OCI-LY1 (cell line): Measurements from ENCODE around the gene CBFA2T3.
"Not testable (repeated sequence)": the region's sequence is repeated elsewhere in the genome, so short reads cannot be mapped to it uniquely, and the experiment has no call there.

Experiments used
- H2AFZ ChIP-seq: fragments of 200-600 bp; sonication (generic), shearing (Covaris generic); 2 replicates; pipeline ENCODE4 v1.6.0; 2014; ENCODE audit warnings: antibody characterized with exemption, mild to moderate bottlenecking, low read length
- H3F3A ChIP-seq: fragments of 200-600 bp; sonication (generic), shearing (Covaris generic); 2 replicates; pipeline ENCODE4 v1.6.0; 2014; ENCODE audit warnings: mild to moderate bottlenecking, antibody characterized with exemption, low read length, moderate library complexity; ENCODE audit not compliant: insufficient read depth
- H3K27ac ChIP-seq: fragments of 200-600 bp; sonication (generic); 2 replicates; pipeline ENCODE4 v1.5.1; 2014; ENCODE audit warnings: low read length, mixed run types, mild to moderate bottlenecking, low read depth; ENCODE audit not compliant: poor library complexity, severe bottlenecking
- H3K27me3 ChIP-seq: fragments of 200-600 bp; sonication (generic); 2 replicates; pipeline ENCODE4 v1.6.0; 2014; ENCODE audit warnings: antibody characterized with exemption, mild to moderate bottlenecking, low read length, moderate library complexity; ENCODE audit not compliant: insufficient read depth
- H3K36me3 ChIP-seq: fragments of 200-600 bp; sonication (generic); 2 replicates; pipeline ENCODE4 v1.6.1; 2014; ENCODE audit warnings: mild to moderate bottlenecking, antibody characterized with exemption, low read length, moderate library complexity, mixed read lengths; ENCODE audit not compliant: insufficient read depth
- H3K4me1 ChIP-seq: fragments of 200-600 bp; sonication (generic); 2 replicates; pipeline ENCODE4 v1.5.1; 2014; ENCODE audit warnings: mild to moderate bottlenecking, low read length, moderate library complexity; ENCODE audit not compliant: insufficient read depth, severe bottlenecking
- H3K4me2 ChIP-seq: fragments of 200-600 bp; sonication (generic), shearing (Covaris generic); 2 replicates; pipeline ENCODE4 v1.6.1; 2014; ENCODE audit warnings: low read length
- H3K4me3 ChIP-seq: fragments of 200-600 bp; sonication (generic); 2 replicates; pipeline ENCODE4 v1.5.1; 2014; ENCODE audit warnings: low read length, low read depth, mild to moderate bottlenecking, mixed read lengths; ENCODE audit not compliant: poor library complexity, severe bottlenecking
- H3K79me2 ChIP-seq: fragments of 200-600 bp; shearing (Covaris generic); 2 replicates; pipeline ENCODE4 v1.6.1; 2016; ENCODE audit warnings: mixed run types, low read length, mixed read lengths; ENCODE audit not compliant: insufficient read depth
- H3K9ac ChIP-seq: fragments of 200-600 bp; sonication (generic), shearing (Covaris generic); 2 replicates; pipeline ENCODE4 v1.6.1; 2014; ENCODE audit warnings: mild to moderate bottlenecking, low read length, mixed read lengths
- H3K9me2 ChIP-seq: fragments of 200-600 bp; sonication (generic), shearing (Covaris generic); 2 replicates; pipeline ENCODE4 v1.6.1; 2014; ENCODE audit warnings: low read depth, mild to moderate bottlenecking, low read length, mixed read lengths
- H3K9me3 ChIP-seq: fragments of 200-600 bp; shearing (Covaris generic); 2 replicates; pipeline ENCODE4 v1.6.1; 2014; ENCODE audit warnings: low read length, mixed read lengths
- H4K20me1 ChIP-seq: fragments of 200-600 bp; sonication (generic), shearing (Covaris generic); 2 replicates; pipeline ENCODE4 v1.6.0; 2016; ENCODE audit warnings: mild to moderate bottlenecking, low read length; ENCODE audit not compliant: insufficient read depth
- EZH2 ChIP-seq: fragments of 200-600 bp; sonication (generic), shearing (Covaris generic); IDR thresholded peaks from 2 replicates; pipeline ENCODE4 v1.8.0; 2017; ENCODE audit warnings: borderline replicate concordance, mixed run types, mild to moderate bottlenecking, antibody characterized with exemption, low read length, moderate library complexity, mixed read lengths
- TF ChIP-seq, protein P1 (sequence below): fragments of 200-600 bp; sonication (generic), shearing (Covaris generic); IDR thresholded peaks from 2 replicates; pipeline ENCODE4 v1.5.1; 2017; ENCODE audit warnings: mild to moderate bottlenecking, antibody characterized with exemption, low read length, moderate library complexity, mixed read lengths

The CBFA2T3 gene

DNA sequence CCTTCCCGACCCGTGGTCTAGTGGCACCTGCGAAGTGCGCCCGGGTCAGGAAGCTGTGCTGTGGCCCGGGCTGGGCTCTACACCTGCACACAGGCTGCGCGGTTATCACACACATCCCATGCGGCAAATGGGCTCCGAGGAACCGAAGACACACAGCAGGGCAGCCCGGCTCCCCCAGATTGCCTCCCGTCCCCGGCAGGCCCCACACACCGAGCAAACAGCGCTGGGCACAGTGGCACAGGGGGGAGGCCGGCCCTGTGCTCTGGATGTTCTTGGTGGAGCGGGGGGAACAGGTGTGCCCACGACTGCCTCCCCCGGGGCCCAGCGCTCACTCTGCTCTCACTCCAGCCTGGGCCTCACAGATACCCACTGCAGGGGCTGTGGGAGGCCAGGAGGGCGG is 81.7 kb downstream of the CBFA2T3 start:
- no peaks in the 10 kb centered on the region for H3K27me3 ChIP-seq
- no peak overlapping the region for H3K4me2 ChIP-seq
- H3K4me3 ChIP-seq: no peak overlapping the region
- no peak overlapping the region for H3K27ac ChIP-seq
- H3K79me2 ChIP-seq: no peaks in the 10 kb centered on the region
- no peak overlapping the region for H2AFZ ChIP-seq
- TF ChIP-seq EZH2: no peak
- TF ChIP-seq, protein P1, sequence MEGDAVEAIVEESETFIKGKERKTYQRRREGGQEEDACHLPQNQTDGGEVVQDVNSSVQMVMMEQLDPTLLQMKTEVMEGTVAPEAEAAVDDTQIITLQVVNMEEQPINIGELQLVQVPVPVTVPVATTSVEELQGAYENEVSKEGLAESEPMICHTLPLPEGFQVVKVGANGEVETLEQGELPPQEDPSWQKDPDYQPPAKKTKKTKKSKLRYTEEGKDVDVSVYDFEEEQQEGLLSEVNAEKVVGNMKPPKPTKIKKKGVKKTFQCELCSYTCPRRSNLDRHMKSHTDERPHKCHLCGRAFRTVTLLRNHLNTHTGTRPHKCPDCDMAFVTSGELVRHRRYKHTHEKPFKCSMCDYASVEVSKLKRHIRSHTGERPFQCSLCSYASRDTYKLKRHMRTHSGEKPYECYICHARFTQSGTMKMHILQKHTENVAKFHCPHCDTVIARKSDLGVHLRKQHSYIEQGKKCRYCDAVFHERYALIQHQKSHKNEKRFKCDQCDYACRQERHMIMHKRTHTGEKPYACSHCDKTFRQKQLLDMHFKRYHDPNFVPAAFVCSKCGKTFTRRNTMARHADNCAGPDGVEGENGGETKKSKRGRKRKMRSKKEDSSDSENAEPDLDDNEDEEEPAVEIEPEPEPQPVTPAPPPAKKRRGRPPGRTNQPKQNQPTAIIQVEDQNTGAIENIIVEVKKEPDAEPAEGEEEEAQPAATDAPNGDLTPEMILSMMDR: no peak
- H3K36me3 ChIP-seq: peaks cover 18% of the 10 kb centered on the region
- H3K9me2 ChIP-seq: no peaks in the 10 kb centered on the region
- no peaks in the 10 kb centered on the region for H3K4me1 ChIP-seq
- H3F3A ChIP-seq: no peaks in the 10 kb centered on the region
- H3K9ac ChIP-seq: no peak overlapping the region
- no peaks in the 10 kb centered on the region for H3K9me3 ChIP-seq
- H4K20me1 ChIP-seq: no peaks in the 10 kb centered on the region

GRCh38 chr16:88894681-88895300 is 82.2 kb downstream of the CBFA2T3 start:
- Histone ChIP-seq H2AFZ (no peak overlapping the region), H3K27ac (no peak overlapping the region), H3K79me2 (no peaks in the 10 kb centered on the region), H3K9me3 (no peaks in the 10 kb centered on the region), H4K20me1 (no peaks in the 10 kb centered on the region), H3K4me1 (no peaks in the 10 kb centered on the region), H3K9ac (no peak overlapping the region), H3K27me3 (no peaks in the 10 kb centered on the region), H3K4me3 (no peak overlapping the region), H3K36me3 (peaks cover 22% of the 10 kb centered on the region), H3K9me2 (no peaks in the 10 kb centered on the region), H3F3A (no peaks in the 10 kb centered on the region), H3K4me2 (no peak overlapping the region)
- no peak for TF ChIP-seq EZH2
- TF ChIP-seq, protein P1: no peak

DNA sequence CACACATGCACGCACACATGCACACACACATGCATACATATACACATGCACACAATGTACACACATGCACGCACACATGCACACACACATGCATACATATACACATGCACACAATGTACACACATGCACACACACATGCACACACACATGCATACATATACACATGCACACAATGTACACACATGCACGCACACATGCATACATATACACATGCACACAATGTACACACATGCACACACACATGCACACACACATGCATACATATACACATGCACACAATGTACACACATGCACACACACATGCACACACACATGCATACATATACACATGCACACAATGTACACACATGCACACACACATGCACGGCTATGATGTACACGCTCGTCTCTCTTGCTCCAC is 82.7 kb downstream of the CBFA2T3 start:
- H3K9me3 ChIP-seq, H3K27me3 ChIP-seq, H3K4me2 ChIP-seq: not testable (repeated sequence)

More for the DNA sequence above, 82.7 kb downstream of the CBFA2T3 start:
- not testable (repeated sequence) for H3K79me2 ChIP-seq, H3K4me3 ChIP-seq, H3K9me2 ChIP-seq, H2AFZ ChIP-seq, H3F3A ChIP-seq, H3K4me1 ChIP-seq, H3K9ac ChIP-seq, H4K20me1 ChIP-seq, H3K27ac ChIP-seq
- H3K36me3 ChIP-seq: peaks cover 22% of the 10 kb centered on the region
